Activated T-helper 9 cell treated with anti-CD3 and anti-CD28 coated beads, Interleukin-2, amount 50 U/mL, for 16 hours (primary cell): ENCODE data around the gene MAMLD1.
"Not testable (repeated sequence)": the region's sequence is repeated elsewhere in the genome, so short reads cannot be mapped to it uniquely, and the experiment has no call there.

ENCODE experiments used
- DNase-seq: peaks from one replicate; pipeline ENCODE4 v3.0.0-alpha.2; 2020; ENCODE audit warnings: low read depth

Gene MAMLD1

GRCh38 chrX:150362599-150363481 is at the start of gene MAMLD1:
TSS of gene MAMLD1 (plus strand) at chrX:150363317. CDS start at chrX:150445517, 82,200 bp downstream.
- peak; percentile 48 for DNase-seq

- no peak for DNase-seq
These were observed 49.6 kb upstream of the MAMLD1 start for GRCh38 chrX:150313514-150313913.

GRCh38 chrX:150314186-150314585 is 48.9 kb upstream of the MAMLD1 start:
- DNase-seq, result no peak

GRCh38 chrX:150316564-150316963 is 46.6 kb upstream of the MAMLD1 start:
- no peak for DNase-seq

DNA sequence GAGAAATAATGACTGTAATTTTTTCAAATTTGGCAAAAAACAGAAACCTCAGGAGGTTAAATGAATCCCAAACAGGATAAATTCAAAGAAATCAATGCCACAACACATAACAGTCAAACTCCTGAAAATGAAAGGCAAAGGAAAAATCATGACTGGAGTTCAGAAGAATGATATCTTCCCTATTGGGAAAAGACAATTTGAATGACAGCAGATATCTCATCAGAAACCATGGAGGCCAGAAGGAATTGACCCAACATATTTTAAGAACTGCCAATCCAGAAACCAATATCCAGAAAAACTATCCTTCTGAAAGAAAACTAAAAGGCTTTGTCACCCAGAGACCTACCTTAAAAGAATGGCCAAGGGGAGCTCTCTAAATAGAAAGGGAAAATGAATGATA is 40.1 kb upstream of the MAMLD1 start:
- no peak for DNase-seq

- DNase-seq, result no peak
These were observed 38.9 kb upstream of the MAMLD1 start for GRCh38 chrX:150324035-150324728.

DNA sequence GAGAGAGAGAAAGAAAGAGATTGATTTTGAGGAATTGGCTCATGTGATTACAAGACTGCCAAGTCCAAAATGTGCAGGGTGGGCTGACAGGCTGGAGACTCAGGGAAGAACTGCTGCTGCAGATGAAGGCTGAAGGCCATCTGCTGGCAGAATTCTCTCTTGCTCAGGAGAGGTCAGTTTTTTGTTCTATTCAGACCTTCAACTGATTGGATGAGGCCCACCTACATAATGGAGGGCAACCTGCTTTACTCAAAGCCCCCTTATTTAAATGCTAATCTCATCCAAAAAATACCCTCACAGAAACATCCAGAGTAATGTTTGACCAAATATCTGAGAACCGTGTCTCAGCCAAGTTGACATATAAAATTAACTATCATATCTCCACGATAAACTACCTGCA is 38.2 kb upstream of the MAMLD1 start:
- DNase-seq, result no peak

DNA sequence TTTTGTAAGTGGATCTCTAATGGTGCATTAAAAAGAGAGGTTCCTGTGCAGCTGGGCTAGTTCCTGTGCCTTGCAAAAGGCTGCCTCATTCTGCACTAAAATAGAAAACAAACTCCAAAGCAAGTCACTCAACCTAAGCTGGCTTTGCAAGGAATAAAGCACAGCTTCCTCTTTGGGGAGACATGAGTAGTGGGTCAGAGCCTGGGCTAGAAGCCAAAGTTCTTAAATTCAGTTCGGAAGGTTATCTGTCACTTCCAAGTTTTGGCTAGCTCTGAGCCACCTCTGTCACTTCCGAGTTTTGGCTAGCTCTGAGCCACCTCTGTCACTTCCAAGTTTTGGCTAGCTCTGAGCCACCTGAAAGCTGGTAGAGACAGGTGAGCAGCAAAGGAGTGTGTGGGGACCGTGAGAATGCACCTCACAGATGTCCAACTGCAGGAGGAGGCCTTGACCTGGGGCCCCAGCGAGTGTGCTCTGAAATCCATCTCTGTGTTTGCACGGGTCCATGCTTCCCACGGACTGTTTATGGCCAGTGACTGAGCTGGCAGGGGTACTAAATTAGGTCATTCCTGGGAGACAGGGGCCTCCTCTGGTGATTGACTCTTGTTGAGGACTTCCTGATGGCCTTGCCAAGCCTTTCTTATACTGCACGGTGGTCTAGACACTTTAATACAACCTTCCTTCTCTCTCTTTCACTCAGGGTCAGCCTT is 36.4 kb upstream of the MAMLD1 start:
- DNase-seq, result no peak

- no peak for DNase-seq
These were observed 33.8 kb upstream of the MAMLD1 start for GRCh38 chrX:150329282-150329681.

DNA sequence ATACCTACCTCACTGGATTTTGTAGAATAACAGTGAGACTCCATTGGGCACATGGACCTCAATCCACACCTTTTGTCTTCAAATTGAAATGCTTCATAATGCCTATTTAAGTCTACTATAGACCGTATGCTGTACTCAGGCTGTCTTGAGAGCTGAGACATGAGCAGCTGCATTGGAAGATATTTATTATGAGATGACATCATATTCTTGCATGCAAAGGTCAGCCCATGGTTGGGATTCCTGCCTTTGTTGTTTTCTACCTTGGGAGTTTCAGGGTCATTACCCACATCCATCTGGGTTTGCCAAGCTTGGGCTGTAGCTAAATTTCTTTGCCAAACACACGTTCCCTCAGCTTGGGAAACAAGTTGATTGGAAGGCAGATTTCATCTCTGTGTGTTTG is 33.2 kb upstream of the MAMLD1 start:
- DNase-seq, result no peak

DNA sequence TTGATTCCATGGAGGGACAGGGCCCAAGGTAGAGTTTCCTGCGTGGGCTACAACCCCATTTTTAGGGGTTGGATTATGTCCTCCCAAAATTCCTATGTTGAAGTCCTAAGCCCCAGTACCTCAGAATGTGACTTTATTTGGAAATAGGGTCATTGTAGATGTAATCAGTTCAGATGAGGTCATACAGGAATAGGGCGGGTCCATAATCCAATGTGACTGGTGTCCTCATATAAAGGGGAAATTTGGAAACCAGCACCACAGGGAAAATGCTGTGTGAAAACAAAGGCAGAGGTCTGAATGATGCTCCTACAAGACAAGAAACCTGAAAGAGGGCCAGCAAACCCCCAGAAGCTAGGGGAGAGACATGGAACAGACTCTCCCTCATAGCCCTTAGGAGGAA is 31.1 kb upstream of the MAMLD1 start:
- DNase-seq, result no peak

GRCh38 chrX:150334100-150334499 is 29.0 kb upstream of the MAMLD1 start:
- no peak for DNase-seq

GRCh38 chrX:150334981-150335380 is 28.1 kb upstream of the MAMLD1 start:
- DNase-seq, result no peak

DNA sequence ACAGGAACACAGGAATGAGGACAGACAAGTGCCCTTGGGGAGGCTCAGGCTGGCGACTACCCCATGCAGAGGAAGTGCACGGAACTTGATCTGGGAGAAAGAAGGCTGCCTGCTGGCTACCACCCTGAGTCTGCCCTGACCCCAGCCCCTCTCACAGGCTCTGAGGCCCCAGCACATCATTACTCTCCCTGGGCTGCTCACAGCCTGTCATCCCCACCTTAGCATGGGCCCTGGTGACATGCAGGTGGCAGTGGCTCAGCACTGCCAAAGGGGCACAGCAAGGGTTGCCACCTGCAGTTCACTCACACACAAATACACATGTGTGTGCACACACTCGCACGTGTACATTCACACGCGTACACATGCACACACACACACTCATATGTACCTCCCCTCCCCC is 26.1 kb upstream of the MAMLD1 start:
- no peak for DNase-seq

DNA sequence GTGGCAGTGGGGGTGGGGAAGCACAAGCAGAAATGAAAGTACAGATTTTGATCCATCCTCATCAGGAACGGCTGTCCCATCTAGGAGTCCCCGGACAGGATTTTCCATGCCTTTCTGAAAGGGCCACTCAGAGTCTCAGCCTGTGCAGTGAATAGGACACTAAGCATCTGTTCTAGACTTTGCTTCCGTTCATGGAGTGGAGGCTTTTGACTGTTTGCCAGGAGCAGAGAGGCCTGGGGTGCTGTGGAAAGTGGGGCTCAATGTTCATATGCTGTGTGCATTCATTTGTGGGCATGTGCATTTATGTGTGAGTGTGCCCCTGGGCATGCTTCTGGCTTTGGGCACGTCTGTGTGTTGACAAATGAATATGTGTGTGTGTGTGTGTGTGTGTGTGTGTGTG is 25.6 kb upstream of the MAMLD1 start:
- DNase-seq, result no peak

DNA sequence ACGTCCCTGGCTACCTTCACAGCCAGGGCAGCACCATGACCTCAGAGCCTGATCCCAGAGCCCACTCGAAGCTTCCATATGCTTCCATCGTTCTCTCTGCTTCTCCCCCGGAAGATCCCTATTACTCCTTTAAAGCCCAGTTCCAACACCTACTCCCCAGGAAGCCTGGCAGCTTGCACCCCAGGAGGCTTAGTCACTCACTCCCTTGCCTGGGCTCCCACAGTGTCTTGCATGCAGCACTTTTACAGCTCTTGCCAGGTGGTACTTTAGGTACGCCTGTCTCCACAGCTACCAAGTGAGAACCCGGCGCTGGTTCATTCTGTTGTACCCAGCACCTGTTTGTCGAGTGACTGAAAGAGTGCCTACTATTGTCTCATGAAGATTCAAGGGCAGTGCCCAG is 24.5 kb upstream of the MAMLD1 start:
- DNase-seq, result no peak

DNA sequence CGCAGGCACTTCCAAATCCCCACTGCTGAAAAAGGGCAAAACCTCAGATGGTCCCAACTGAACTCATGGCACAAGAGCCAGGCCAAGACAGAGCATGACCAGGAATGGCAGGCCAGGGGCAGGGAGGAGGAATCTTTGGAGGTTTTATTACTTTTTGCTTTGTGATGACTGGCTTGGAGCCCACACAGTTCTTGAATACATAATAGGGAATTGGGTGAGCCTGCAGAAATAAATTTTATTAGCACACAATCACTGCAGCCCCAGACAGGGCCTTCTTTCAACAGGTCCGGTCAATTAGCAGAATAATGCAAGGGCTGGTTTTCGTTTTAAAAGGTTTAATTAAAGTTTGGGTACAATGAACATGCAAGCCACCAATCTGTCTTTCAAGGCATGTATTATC is 23.4 kb upstream of the MAMLD1 start:
- DNase-seq, result no peak

DNA sequence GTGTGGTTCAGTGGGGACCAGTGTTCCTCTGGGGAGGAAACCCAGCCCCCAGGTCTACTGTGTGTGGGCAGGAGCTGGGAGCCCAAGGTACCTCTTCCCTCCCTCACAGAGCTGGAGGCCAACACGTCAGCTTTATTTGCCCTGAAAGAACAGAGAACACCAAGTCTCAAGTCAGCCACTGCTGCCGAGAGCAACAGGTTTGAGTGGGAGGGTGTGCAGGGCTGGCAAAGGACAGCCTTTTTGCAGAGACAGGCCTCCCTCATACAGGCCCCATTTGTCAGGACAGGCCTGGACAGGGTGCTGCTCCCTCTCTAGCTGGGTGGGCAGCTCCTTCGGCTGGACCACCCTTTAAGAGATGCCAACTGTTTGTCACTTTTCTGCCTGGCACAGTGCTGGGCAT is 22.8 kb upstream of the MAMLD1 start:
- DNase-seq, result not testable (repeated sequence)

GRCh38 chrX:150347471-150347870 is 15.6 kb upstream of the MAMLD1 start:
- no peak for DNase-seq

GRCh38 chrX:150348365-150348764 is 14.8 kb upstream of the MAMLD1 start:
- DNase-seq, result no peak

- no peak for DNase-seq
These were observed 11.0 kb upstream of the MAMLD1 start for GRCh38 chrX:150352114-150352513.

- no peak for DNase-seq
These were observed 10.5 kb upstream of the MAMLD1 start for GRCh38 chrX:150352581-150352980.

- DNase-seq, result no peak
These were observed 7.2 kb upstream of the MAMLD1 start for GRCh38 chrX:150355913-150356312.
